ENCODE data around the gene RAB1A.

GRCh38 chr2:65172994-65173790, 43.3 kb upstream of the RAB1A start:
- TF ChIP-seq EP300 (IDR thresholded peaks at IDR 0.05; ENCODE audit: borderline replicate concordance) (no peak), CEBPB (IDR thresholded peaks at IDR 0.05) (peak; percentile 40; the same call in 1 of the 2 replicates), RAD21 (IDR thresholded peaks at IDR 0.05; ENCODE audit: low read depth) (no peak), ZBTB7A (IDR thresholded peaks at IDR 0.05; ENCODE audit: low read depth) (no peak), MAX (IDR thresholded peaks at IDR 0.05) (no peak), TEAD4 (IDR thresholded peaks at IDR 0.05) (no peak)
- TF ChIP-seq, protein P1, sequence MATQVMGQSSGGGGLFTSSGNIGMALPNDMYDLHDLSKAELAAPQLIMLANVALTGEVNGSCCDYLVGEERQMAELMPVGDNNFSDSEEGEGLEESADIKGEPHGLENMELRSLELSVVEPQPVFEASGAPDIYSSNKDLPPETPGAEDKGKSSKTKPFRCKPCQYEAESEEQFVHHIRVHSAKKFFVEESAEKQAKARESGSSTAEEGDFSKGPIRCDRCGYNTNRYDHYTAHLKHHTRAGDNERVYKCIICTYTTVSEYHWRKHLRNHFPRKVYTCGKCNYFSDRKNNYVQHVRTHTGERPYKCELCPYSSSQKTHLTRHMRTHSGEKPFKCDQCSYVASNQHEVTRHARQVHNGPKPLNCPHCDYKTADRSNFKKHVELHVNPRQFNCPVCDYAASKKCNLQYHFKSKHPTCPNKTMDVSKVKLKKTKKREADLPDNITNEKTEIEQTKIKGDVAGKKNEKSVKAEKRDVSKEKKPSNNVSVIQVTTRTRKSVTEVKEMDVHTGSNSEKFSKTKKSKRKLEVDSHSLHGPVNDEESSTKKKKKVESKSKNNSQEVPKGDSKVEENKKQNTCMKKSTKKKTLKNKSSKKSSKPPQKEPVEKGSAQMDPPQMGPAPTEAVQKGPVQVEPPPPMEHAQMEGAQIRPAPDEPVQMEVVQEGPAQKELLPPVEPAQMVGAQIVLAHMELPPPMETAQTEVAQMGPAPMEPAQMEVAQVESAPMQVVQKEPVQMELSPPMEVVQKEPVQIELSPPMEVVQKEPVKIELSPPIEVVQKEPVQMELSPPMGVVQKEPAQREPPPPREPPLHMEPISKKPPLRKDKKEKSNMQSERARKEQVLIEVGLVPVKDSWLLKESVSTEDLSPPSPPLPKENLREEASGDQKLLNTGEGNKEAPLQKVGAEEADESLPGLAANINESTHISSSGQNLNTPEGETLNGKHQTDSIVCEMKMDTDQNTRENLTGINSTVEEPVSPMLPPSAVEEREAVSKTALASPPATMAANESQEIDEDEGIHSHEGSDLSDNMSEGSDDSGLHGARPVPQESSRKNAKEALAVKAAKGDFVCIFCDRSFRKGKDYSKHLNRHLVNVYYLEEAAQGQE (IDR thresholded peaks at IDR 0.05; ENCODE audit: low read depth), result no peak

Data from Ishikawa (cell line).